ENCODE results near the gene DGKK. TPM values are rescaled to one million over a fixed set of nuclear protein-coding genes. Genes with fewer than 3 reads are reported as not detected.
"Not testable (repeated sequence)": the region's sequence is repeated elsewhere in the genome, so short reads cannot be mapped to it uniquely, and the experiment has no call there.

DGKK gene
- total RNA-seq, 1 donor from 2014 or later, result not detected

DNA sequence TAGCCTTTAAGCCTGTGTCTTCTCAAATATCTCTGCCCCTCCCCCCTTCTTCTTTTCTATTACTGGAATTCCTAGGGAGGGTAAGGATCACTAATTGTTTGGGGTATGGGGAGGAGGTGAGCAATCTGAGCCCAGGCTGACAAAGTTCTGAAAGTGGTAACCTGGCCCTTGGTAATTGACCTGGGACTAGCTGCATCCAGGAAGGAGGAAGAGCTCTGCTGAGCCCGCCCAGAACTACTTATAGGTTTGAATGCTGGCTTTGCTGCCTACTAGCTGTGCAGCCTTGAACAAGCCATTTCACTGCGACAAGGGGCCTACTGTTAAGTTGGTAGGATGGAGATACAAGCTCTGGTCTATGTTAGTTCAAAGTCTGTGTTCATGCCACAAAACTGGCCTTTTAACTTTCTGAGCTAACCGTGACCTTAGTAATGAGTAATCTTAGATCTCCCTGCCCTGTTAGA, 37.8 kb downstream of the DGKK start:
- intact Hi-C loops (cut with DNase I), result no loop called here
- no peak for ATAC-seq (ENCODE audit: poor library complexity)

DNA sequence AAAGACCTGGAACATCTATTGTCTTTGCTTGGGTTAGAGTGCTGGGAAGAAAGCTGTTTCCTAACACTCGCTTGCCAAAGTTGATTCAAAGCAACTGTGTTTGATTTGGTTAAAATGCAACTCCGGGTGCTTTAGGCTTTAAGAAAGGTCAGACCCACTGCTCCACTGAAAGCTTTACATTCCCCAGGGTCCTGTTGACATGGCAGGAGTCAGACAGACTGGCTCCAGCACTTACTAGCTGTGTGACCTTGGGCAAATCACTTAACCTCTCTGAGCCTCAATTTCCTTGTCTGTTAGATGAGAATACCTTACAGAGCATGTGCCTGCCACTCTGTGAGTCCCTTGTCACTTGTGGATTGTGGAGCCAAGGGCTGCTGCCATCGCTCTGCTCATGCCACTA, 39.0 kb downstream of the DGKK start:
- ATAC-seq (ENCODE audit: poor library complexity), result no peak
- intact Hi-C loops (cut with DNase I), result no loop called here
- DNase-seq, result no peak

More for the DNA sequence above, 37.8 kb downstream of the DGKK start:
- no peak for DNase-seq

- intact Hi-C loops (cut with DNase I), result no loop called here
- ATAC-seq (ENCODE audit: poor library complexity) (no peak), DNase-seq (no peak)
Measured at GRCh38 chrX:50430917-50431575, 39.6 kb downstream of the DGKK start.

DNA sequence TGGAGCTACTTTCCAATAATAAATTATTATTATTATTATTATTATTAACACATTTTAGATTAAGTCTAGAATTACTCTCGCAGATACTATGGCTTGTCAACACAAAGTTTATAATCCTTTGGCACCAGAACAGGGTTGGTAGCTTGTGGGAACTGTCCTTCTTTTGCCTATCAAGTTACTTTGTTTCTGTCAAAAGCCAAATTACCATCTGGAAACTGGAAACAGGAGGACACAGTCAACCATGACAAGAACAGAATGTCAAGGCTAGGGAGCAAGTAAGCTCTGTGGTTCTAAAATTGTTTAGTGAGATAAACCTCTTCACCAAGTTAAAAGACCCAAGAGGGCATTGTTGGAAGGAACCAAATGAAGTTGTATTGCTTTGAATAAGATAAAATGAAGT, 42.5 kb downstream of the DGKK start:
- DNase-seq, result no peak
- intact Hi-C loops (cut with DNase I), result no loop called here
- ATAC-seq (ENCODE audit: poor library complexity), result no peak

DNA sequence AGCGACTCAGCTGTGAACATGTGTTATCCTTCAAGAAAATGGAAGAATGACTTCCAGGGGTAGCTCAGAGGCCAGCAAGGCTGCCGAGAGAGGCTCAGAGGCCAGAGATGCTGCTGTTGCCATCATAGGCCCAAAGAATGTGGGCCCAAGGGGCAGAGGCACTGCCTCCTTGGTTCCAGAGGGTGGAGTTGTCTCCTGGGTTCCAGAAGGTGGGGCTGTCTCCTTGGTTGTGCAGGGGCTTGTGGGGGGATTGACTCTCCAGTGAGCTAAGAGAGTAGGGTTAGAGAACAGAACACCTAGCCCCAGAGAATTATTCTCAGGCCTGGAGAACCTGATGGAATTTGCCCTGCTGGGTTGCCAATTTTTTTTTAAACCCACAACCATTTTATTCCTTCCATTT, 62.6 kb downstream of the DGKK start:
- no peak for DNase-seq
- no peak for ATAC-seq (ENCODE audit: poor library complexity)
- intact Hi-C loops (cut with DNase I), result no loop called here

- ATAC-seq (ENCODE audit: poor library complexity), result no peak
- intact Hi-C loops (cut with DNase I), result no loop called here
Measured at GRCh38 chrX:50403903-50404302, 66.7 kb downstream of the DGKK start.

GRCh38 chrX:50402886-50403285, 67.7 kb downstream of the DGKK start:
- intact Hi-C loops (cut with DNase I), result no loop called here
- ATAC-seq (ENCODE audit: poor library complexity) (no peak), DNase-seq (no peak)

More at GRCh38 chrX:50403903-50404302, 66.7 kb downstream of the DGKK start:
- DNase-seq, result no peak

DNA sequence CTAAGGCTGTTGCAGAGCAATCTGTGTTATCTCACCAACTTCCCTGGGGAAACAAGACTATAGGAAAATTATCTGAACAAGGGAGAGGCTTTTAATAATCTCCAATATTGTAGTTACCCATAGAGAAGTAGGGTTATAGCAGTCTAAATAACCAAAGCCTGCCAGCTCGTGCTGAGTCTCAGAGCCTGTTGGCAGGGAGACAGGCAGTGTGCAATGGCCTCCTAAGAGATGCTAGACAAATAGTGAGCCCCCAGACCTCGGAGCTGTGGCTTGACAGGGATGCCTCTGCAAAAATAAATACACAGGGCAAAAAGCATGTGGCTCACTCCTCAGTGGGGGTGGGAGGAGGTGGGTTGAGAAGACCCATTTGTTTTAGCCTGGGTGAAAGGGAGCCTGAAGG, 76.7 kb downstream of the DGKK start:
- DNase-seq (no peak), ATAC-seq (ENCODE audit: poor library complexity) (no peak)
- intact Hi-C loops (cut with DNase I), result no loop called here

DNA sequence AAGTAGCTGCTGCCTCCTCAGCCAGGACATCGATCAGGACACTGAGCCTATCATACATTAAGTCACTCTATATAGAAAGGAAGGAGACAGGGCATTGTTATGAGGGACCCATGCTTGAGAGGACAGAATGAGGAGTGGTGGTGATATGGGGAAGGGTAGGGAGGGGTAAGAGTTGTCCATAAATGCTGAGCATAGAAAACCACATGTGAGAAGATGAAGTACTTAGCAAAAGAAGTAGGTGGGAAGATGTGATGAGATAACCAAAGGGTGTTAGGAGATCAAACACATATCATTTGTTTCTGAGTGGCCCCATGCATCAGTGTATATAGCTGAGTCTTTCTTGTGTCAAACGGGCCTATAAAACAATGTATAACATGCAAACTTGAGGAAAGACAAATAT, 84.1 kb downstream of the DGKK start:
- DNase-seq, result no peak

DNA sequence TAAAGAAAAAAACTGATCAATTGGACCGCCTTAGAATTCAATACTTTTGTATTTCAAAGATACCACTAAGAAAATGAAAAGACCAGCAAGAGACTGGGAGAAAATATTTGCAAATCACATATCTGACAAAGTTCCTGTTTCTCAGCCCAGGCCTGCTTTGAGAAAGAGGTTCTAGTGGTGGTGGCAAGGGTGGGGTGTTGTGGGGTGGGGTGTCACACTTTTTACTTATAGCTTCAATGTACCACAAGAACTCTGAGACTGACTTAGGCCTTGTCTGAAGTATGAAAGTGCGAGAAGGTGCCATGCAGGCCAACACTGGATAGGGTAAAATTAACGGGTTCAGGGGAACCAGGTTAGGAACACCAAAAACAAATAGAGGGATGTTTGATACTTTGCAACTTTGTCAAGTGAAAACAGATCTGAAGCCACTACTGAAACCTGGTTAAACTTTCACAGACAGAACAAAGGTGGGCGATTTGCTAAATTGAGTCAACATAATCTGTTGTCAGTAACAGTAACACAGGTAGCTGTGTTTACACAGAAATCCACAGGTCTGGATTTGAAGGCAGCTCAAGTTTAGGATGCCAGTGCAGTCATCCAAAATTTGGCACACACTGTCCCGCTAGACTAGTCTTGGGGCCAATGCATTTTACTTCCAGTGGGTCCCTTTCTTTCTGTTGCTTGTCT, 88.8 kb downstream of the DGKK start:
- intact Hi-C loops (cut with DNase I), result no loop called here
- ATAC-seq (ENCODE audit: poor library complexity) (no peak), DNase-seq (no peak)

More for the DNA sequence above, 84.1 kb downstream of the DGKK start:
- ATAC-seq (ENCODE audit: poor library complexity), result no peak
- intact Hi-C loops (cut with DNase I), result no loop called here

DNA sequence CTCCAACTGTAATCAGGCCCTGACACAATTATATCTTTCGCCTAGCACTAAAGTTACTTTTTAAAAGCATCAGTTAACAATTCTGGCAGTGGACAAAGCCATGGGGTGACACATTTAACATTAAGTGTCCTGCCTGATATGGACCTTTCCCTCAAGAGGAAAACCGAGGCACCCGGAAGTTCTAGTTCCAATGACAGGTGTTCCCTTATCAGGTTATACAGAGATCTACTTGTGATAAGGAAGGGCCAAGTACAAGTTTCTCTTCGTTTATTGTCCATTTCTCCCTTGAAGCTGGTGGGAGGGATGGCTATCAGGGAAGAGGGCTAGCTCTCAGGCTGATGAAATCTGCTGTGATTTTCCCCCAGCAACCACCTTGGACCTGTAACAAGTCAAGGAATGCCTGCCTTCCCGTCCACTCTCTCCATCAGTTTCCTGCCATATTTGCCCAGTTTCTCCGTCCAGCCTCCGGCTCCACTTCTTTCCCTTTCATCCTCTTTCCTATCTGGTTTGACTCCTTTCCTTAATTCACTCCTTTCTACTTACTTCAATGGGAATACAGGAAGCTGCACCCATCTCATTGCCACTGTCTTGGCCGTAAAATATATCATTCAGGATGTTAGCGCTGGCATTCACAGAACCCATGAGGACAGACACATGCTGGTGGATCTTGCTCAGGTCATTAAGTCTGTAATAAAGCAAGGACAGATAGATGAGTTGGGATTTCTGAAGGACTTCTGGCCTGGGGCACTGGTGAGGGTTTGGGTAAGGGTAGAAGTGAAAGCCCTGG, 95.0 kb downstream of the DGKK start:
- DNase-seq, result no peak
- intact Hi-C loops (cut with DNase I), result no loop called here
- ATAC-seq (ENCODE audit: poor library complexity), result no peak

- ATAC-seq (ENCODE audit: poor library complexity), result no peak
- DNase-seq, result no peak
- intact Hi-C loops (cut with DNase I), result no loop called here
Measured at GRCh38 chrX:50372966-50373365, 97.7 kb downstream of the DGKK start.

DNA sequence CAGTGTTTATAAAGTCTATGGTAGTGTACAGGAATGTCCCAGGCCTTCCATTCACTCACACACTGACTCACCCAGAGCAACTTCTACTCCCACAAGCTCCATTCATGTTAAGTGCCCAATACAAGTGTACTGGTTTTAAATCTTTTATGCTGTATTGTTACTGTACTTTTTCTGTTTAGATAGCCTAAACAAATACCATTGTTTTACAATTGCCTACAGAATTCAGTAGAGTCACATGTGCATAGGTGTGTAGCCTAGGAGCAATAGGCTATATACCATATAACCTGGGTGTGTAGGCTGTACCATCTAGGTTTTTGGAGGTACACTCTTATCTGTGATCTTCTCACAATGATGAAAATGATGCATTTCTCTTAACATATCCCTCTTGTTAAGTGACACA, 126.7 kb downstream of the DGKK start:
- intact Hi-C loops (cut with DNase I), result no loop called here
- ATAC-seq (ENCODE audit: poor library complexity), result no peak
- no peak for DNase-seq

GRCh38 chrX:50333308-50333707, 137.3 kb downstream of the DGKK start:
- ATAC-seq (ENCODE audit: poor library complexity) (no peak), DNase-seq (no peak)
- intact Hi-C loops (cut with DNase I), result no loop called here

GRCh38 chrX:50332668-50333067, 138.0 kb downstream of the DGKK start:
- intact Hi-C loops (cut with DNase I); ATAC-seq (ENCODE audit: poor library complexity): not testable (repeated sequence)

DNA sequence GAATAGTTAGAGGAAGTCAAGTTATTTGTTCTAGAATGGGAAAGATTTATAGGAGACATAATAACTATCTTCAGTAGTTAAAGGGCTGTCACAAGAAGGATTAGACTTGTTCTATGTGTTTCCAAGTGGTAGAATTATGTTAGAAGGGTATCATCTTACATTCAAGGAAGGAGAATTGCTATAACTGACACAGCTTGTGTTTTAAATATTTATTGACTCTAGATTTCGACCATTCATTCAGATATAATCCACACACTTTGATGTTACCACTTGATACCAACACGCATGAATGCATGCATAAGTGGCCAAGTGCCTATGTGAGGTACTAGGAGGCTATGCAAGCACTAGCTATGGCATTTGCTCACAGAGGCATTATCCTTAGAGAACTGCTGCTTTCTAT, 143.4 kb downstream of the DGKK start:
- ATAC-seq (ENCODE audit: poor library complexity) (no peak), DNase-seq (no peak)
- intact Hi-C loops (cut with DNase I), result no loop called here

More at GRCh38 chrX:50332668-50333067, 138.0 kb downstream of the DGKK start:
- not testable (repeated sequence) for DNase-seq

Measured in Right ventricle myocardium superior (tissue), 1 donor.